NCI-H526 treated with DMSO at 0.1 percent for 48 hours (cell line): ENCODE data around the gene SLIRP.
"Not testable (repeated sequence)": the region's sequence is repeated elsewhere in the genome, so short reads cannot be mapped to it uniquely, and the experiment has no call there.

Source experiments
- DNase-seq: peaks from one replicate; lab custom pipeline; 2025; lab: John Stamatoyannopoulos, UW

Gene SLIRP

DNA sequence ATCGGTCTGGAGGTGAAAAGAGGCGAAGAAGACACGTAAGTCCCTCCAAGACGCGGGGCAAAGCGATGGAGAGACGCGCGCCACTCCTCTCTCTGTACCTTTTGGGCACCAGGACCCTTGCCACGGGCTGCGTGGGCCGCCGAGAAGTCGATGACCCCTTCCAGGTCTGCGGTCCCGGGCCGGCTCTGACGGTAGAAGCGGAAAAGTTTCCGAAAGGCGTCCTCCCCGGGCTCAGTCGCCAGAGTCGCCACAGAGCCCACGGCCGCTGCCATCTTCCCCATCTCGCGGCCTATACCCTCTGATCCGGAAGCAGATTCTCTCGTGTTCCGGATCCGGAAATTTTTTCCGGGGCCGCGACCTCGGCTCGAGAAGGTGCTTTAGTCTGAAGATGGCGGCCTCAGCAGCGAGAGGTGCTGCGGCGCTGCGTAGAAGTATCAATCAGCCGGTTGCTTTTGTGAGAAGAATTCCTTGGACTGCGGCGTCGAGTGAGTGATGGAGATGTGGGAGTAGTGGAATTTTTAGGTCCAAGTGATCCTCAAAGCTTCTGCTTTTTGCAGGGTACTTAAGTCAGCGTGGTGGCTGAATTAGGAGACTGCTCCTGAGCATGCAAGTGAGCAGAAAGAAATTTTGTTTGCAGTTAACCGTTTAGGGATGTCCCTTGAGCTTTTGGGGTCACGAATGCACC is at the start of gene SLIRP, which contains the start of gene ALKBH1:
Gene SLIRP, plus strand, starts transcription at position 380 of the 685 bp plus-strand sequence. Its CDS starts 9 bp downstream, at position 389.
Gene ALKBH1, minus strand, starts transcription at position 300 of the 685 bp plus-strand sequence. Its CDS starts 19 bp downstream, at position 281.
- peak; percentile 66 for DNase-seq

DNA sequence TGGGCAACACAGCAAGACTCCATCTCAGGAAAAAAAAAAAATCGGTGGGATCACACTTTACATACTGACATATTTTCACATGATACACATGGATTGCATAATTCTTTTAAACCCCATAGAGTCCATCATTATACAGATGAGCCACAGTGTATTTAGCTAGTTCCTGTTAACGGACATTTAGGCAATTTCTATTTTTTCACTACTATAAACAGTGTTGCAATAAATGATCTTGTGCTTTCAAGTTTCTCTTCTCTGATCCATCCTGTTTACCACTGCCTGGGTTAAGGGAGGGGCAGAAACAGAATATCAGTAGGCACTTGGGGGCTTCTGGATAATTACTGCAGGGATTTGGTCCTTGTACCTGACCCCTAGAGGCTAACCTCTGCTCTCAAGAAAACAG is 48.1 kb upstream of the SLIRP start:
- no peak for DNase-seq

DNA sequence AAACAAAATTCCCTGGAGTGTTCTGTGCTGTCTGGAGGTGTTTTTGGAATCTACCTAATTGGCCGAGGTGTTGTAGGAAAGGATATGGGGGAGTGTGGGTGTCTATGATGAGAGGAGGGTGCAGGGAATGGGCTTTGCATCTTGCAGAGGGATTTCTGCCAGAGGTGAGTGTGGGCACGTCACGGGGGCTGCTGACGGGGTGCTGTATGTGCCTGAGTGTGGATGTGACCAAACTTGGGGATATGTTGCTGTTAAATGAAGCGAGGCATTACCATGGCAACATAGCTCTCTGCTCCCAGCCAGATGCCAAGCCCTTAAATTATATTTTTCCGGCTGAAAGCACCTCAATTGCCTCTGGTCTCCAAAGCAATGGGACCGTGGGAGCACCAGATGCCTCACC is 47.1 kb upstream of the SLIRP start:
- no peak for DNase-seq

DNA sequence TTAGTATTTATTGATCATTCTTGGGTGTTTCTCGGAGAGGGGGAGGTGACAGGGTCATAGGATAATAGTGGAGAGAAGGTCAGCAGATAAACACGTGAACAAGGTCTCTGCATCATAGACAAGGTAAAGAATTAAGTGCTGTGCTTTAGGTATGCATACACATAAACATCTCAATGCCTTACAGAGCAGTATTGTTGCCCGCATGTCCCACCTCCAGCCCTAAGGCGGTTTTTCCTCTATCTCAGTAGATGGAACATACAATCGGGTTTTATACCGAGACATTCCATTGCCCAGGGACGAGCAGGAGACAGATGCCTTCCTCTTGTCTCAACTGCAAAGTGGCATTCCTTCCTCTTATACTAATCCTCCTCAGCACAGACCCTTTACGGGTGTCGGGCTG is 46.3 kb upstream of the SLIRP start:
- DNase-seq: not testable (repeated sequence)

DNA sequence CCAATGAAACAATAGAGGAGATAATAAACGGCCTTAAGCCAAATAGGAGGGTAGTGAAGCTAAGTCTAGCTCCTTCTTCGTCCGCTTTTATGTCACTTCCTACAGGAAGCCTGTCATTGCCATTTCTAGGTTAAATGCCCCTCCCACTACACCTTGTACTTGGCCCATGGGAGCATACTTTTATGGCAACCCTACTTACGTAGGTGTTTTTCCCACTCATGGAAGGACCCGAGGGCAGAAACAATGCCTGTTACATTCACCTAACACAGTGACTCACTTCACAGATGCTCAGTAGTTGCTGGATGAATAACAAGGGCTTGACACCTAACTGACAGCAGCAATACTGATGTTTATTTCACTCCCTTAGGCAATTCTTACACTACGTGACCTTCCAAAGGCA is 44.6 kb upstream of the SLIRP start:
- no peak for DNase-seq

DNA sequence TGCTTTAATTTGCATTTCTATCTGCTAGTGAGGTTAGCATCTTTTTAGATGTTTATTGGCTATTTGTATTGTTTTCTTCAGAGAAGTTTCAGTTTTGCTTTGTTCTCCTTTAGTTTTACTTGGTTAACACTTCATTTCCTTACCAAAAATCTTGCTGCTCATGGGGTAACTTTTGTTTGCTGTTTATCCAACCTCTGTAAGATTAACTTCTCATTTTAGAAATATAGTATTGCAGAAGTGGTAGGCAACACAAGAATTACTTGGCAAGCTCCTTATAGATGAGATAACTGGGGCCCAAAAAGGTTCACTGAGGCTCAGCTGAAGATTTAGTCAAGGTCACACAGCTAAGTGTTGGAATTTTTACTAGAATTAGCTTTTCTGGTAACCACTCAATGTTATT is 40.6 kb upstream of the SLIRP start:
- no peak for DNase-seq

DNA sequence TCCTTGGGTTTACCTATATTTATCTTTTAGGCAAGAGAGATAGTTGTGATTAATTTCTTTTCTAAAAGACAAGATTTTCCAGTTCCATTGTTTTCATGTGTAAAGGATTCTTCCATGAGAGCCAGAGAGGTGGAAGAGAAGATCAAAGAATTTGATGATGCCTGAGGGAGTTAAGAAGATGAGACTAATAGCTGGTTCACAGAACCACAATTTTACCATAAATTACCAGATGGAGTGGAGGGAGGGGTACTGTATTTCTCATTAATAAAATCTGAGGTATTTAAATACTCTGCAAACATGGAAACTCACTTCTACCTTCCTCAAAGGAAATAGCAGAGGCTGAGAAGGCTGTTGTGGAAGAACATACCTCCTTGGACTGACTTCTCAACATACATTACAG is 34.7 kb upstream of the SLIRP start:
- DNase-seq: no peak

DNA sequence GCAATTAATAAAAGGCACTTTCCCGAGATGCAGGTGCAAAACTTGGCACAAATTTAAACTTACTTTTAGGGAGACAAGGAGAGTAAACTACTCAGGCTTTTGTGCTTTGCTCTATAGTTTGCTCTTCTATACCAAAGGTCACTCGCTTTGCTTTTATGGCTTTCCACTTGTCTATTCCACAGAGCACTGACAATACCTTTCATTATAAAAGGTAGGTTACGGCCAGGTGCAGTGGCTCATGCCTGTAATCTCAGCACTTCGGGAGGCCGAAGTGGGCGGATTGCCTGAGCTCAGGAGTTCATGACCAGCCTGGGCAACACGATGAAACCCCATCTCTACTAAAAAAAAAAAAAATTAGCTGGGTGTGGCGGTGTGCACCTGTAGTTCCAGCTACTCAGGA is 33.0 kb upstream of the SLIRP start:
- no peak for DNase-seq

DNA sequence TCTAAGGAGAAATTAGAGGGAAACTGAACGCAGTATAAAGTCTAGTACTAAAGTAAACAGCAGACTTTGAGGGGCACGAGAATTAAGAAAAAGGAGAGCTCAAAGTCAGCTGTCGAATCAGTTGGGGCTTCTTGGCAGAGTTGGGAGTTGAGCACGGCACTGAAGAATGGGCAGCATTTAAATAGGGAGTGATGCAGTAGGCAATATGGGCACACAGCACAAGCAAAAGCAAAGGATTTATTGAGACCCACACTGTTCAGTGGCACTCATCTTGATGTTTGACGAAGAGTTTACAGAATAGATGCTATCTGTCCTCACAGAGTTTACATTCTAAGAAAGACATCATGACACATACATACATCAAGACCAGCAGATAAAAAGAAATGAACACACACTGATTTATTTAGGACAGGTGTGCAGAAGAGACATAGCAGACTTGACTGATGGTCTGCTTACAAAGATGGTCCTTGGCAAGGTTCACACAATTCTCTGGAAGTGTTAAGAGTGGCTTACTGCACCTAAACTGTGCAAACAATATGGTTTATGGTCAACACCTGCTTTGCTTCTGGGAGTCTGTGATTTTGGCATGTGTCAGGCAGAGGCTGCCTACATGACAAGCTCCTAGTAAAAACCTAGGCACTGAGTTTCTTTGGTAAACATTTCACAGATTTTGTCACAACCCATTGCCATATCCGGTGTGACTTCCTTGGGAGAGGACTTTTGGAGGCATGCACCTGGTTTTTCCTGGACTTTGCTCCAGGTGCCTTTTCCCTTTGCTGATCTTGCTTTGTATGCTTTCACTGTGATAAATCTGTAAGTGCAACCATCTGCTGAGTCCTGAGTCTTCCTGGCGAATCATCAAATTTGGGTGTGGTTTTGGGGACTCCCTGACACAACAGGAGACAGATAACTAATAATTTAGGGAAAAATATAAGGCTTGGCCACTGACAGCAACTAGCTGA is 26.4 kb upstream of the SLIRP start:
- no peak for DNase-seq

DNA sequence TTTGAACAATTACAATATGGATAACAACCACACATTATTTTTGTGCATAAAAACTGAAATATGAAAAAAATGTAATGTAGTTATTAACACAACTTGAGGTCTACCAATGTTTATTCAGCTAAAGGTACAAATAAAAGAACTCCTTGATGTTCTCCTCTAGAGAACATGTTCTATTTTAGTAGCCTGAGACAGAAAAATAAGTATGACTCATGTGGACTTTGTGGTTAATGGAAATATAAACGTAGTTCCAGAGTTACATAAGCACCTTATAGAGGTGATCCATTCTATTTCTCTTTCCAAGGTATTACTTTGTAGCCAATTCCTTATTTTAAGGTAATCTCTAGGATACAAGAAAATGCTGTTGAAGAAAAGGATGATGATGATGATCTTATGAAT is 25.7 kb upstream of the SLIRP start:
- DNase-seq: no peak

DNA sequence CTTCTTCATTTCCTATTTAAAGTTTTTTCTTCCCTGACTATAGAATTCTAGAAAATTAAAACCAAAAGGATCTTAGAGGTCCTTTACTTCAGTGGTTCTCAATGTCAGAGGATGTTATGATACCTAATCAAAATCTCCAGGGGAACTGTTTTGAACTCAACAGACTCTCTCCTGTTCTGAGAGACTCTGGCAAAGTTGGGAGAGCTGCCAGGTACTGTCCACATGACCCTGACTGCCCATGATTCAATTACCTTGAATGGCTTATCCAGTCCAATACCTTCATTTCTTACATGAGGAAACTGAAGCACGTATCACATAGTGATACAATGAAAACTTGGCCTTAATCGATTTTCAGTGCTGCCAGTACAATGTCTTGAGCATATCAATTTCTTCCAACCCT is 16.6 kb upstream of the SLIRP start:
- no peak for DNase-seq

DNA sequence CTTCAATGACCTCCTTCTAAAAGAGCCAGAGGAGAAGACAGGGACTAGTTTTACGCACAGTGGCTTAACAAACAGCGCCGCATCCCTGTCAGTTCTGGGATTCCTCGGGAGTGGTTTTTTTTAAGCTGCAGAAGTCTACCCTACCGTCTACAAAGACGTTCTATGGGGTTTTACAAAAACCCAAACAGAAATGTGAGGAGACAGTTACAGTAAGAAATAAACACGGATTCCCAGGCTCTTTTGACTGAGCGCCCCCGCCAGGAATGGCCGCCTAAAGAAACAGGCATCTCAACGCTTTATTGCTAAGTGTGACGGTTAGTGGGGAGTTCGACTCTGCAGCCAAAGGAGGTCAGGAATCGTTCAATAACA is 564 bp upstream of the SLIRP start:
- peak; percentile 16 for DNase-seq

DNA sequence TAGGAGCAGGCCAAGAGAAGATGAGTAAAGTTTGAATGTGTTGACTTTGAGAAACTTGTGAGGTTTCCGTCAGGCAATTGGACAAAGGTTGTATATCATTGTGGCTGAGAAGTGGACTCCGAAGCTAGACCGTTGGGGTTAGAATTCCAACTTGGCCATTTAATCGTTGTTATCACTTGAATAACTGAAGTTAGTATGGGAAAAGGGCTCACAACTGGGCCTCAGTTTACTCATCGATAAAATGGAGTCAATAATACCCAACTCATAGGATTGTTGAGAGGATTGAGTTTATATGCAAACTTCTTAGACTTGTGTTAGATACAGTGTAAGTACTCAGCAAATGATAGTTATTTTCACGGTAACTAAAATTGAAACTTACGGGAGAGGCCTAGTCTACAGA is 846 bp downstream of the SLIRP start:
- DNase-seq: no peak

DNA sequence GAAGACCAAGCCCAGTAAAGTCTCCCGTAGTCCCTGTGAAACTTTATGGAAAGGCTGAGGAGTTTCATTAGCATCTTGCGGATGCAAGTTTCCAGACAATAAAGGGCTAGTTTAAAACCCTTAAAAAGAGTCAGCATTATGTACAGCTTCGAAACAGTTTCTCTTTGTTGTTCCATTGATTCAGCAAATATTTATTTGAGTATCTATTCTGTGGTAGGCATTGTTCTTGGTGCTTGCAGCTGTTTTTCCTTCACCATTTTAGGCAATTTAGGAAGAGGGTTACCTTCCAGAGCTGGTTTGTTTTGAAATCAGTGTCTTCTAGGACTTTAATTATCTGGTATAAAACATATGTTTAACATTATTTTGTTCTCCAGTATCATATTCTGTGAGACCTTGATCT is 1.5 kb downstream of the SLIRP start:
- DNase-seq: no peak

DNA sequence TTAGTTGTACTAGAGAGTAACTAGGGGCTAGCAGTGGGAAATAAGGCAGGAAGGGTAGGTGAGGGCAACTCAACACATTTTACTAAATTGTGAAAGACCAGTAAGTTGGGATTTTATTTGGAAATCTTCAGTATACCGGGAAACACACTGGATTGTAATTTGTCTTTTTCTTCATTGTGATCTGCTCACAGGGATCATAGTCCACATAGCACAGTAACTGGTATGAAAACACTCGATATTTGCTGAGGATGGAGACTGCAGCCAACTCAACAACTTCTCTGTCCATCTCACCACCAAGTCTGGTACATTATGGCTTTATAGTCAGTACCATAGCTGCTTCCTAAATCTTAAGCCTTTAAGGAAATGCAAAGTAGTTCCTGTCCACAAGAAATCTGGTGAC is 2.5 kb downstream of the SLIRP start:
- DNase-seq: no peak

DNA sequence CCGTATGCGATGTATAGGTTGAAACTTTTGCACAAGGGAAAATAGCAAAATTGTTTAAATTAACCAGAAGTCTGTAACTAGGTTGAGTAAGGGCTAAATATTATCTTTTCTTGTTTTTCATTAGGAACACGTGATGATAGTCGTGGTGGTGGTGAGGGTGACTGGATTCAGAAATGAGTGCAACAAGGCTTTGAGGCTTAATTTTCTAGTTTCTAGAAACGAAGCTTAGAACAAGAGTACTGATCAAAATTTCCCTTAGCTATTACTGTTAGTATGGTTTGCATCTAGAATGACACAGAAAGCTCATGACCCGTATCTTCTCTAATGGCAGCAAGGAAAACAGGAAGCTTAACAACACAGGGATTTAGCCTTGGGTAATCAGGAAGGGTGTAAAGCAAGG is 7.0 kb downstream of the SLIRP start:
- no peak for DNase-seq

DNA sequence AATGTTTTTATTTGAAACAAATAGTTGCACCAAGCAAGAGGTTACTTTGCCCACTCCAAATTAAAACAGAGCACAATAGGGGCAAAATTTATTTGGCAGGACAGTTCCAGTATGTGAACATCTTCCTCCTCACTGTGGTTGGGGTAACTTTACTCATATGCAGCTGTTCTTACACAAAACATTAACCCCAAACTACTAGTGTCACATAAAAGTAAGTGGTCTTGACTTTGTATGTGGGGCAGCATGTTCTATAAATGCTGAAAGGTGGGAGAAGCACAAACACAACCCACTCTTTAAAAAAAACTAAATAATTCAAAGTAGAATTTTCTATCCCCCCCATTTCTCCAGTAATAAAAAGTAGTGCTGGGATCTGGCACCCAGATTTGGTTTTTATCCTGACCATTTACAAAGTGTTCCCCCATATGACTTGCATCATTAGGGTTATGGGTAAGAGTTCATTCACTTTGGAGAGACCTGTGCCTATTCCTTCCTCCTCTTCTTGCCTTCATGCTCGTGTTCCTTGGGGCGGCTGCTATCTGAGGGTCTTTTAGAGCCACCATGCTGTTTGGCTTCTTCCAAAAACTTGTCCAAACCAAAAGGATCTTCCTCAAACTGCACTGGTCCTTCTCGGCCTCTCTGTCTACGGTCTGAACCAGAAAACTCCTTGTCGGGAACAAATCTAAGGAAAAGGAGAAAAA is 9.9 kb downstream of the SLIRP start:
- DNase-seq: no peak

DNA sequence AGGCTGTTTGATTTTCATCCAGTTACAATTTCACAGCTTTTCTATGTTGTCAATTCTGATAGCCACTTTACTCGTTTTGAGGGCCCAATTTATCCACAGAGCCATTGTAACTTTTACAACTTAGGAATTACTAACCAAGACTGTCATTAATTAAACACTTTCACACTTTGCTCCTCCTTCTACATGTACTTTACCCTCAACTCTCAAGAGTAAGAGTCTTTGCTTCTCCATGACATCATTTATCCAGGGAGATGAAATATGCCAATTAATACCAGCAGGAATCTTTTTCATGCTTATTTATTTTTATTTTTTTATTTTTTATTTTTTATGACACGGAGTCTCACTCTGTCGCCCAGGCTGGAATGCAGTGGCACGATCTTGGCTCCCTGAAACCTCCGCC is 13.5 kb downstream of the SLIRP start:
- DNase-seq: no peak

DNA sequence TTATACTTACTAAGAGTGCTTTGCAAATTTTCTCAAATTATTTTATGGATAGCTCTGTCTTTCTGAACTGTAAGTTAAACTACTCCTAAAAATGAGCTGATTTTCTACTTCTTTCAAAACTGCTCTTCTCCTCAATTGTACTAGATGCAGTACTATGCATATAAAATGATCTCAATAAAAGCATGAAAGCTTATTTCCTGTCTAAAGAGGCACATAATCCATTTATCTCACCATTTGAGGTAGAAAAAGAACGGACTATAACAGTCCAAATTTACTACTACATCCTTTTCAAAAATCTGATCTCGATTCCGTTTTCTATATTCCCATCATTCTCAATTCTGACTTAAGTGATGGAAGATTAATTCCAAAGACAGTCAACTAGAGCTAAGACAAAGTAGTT is 14.4 kb downstream of the SLIRP start:
- DNase-seq: no peak

DNA sequence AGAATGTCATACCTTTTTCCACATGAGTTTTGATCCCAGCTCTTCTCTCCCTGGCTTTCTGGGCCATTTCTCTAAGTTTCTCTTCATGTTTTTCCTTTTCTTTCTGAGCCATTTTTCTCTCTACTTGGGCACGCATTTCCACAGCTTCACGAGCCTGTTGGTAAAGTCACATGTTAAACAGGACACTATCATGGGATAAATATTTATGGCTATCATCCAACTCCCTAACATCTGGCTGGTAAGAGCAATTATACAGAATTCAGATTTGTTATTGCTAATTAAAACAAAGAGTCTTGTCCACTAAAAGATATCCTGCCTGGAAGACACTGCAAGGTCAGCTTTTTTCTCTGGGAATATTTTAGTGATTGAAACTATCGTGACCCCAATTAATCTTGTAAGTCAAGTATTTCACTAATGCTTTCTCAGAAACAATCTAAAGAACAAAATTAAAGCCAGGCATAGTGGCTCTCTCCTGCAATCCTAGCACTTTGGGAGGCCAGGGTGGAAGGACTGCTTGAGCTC is 23.1 kb downstream of the SLIRP start:
- DNase-seq: no peak

DNA sequence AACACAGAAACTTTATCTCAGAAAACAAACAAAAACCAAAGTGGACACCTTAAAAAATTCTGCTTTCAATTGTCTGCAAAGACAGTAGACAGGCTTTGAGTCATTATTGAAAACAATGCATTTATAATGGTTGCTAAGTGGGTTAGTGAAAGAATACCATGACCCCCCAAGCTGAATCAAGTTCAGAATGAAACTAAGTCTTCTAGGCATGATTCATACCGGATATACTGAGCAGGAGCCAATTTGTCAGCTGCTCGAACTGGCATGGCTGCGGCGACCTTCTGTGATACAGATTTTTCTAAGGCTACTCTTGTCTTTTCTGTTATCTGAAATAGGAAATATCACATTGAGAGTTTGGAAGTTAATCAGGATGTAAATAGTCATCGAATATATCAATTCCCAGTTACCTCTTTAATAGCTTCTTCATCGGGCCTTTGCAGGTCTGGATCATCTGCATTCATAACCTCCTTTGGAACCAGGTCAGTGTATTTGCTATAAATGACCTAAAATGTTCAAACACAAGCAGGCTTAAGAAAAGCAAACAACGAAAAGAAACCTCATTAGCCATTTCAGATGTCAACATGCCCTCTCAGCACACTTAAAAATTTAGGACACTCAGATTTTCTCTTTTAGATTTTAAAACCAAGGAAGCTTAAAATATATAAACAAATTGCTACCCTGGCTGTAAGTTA is 30.8 kb downstream of the SLIRP start:
- no peak for DNase-seq

DNA sequence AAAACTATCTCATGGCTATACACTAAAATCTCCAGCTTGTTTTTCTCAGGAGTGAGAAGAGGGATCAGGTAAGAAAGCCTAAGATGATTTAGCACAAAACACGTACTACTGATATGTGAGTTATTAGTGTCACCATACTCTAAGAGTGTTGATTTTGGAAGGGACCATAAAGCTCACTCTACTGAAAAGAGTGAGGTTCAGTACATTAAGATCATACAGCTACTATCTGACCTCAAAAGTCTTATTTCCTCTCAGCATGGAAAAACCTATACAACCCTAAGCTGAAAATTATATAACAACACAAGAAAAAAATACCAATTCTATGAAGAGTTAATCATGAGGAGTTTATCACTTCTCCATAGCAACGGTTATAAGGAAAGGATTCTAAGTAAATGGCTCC is 33.5 kb downstream of the SLIRP start:
- DNase-seq: no peak
